Embryonic facial prominence (tissue), 1 donor: ENCODE measurements around the gene ACVR2A.
A peak's percentile ranks its signal among the peaks of the same experiment; 100 is the strongest.

ENCODE experiments used
- DNase-seq: peaks from one replicate; pipeline ENCODE4 v3.0.0-alpha.2; 2016; ENCODE audit errors: extremely low spot score

Gene ACVR2A

DNA sequence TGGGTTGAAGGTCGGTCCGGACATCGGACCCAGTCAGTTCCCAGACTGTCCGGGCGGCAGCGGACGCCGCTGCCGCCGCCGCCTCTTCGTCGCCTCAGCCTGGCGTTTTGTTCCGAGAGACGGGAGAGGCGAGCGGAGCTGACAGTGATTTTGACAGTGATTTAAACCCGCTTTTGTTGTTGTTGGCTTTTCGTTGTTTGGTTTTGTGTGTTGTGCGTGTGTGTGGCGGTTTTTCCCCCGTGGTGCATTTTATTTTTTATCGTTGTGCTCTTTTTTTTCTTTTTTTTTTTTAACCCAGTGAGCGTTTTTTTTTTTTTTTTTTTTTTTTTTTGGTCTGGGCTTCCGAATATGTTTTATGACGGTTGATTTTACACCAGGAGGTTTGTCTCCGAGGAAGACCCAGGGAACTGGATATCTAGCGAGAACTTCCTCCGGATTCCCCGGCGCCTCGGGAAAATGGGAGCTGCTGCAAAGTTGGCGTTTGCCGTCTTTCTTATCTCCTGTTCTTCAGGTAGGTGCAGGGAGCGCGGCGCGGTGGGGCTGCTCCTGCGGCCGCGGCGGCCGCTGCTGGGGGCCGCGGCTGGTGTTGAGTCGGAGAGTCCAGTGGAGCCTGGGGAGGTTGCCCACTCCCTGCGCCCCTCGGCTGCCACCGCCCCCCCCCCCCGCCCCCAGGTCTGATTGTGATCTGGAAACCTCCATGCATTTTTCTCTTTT is at the start of gene ACVR2A:
ACVR2A (plus strand) TSS at position 333 of the 714 bp plus-strand sequence; CDS start at position 457, 124 bp downstream.
- DNase-seq: peak; percentile 15

GRCh38 chr2:147800316-147800715 is 44.5 kb upstream of the ACVR2A start:
- no peak for DNase-seq

DNA sequence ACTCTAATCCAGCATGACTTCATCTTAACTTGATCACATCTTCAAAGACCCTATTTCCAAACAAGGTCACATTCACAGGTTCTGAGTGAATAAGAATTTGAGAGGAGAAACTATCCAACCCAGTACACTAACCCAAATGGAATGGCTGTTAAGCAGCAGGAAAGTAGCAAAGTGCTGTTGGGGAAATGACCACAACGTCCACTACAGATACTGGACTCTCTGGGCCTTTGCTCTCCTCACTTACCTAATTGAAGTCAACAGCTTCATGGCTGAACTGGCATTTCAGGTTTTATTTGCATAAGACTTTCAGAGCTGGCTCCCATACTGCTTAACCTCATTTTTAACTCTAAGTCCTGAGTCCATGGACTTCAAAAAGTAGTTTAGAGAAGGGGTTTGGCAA is 38.0 kb upstream of the ACVR2A start:
- DNase-seq: no peak

DNA sequence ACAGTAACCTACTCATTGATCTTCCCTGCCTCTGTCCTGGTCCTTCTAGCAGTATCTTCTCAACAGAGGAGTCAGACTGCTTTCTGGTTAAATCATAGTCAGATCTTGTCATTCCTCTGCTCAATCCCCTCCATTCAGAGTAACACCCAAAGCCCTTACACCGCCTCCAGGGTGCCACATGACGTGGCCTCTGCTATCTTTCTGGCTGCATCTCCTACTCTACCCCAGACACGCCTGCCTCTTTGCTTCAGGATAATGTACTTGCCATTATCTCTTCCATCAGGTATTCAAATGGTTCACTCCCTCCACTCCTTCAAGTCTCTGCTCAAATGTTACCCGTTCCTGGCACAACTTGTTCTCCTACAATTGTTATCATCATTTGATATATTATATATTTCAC is 36.3 kb upstream of the ACVR2A start:
- no peak for DNase-seq

DNA sequence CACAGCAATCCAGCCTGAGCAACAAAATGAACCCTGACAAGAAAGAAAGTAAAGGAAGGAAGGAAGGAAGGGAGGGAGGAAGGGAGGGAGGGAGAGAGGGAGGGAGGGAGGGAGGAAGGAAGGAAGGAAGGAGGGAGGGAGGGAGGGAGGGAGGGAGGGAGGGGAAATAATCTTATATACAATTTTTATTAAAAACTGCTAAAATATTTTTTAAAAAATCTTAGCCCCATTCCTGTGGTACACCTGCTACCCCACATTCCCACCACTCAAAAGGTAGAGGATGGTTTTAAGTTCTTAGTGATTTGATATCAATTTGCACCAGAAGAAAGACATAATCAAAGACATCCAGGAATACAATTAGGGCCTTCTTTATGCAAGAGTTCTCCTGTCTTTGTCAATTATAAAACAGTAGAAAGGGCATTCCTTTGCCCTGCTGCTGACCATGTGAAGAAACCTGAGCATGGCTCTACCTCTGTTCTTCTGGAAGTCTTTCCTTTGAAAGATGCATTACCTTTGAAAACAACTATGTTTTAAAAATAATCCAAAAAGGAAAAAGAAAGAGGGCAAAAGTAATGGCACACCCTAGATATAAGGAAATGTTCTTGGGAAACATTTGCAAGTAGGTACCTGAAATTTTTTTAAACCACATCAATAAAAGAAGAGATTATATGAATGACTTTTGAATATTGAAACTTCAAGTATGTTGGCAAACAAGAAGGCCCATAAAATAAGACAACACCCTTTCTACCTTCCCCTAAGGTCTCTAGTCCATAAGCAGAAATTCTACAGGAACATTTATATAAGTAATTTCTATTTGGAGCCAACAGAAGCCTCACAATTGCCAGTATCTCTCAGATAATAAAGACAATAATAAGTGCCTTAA is 33.7 kb upstream of the ACVR2A start:
- no peak for DNase-seq

DNA sequence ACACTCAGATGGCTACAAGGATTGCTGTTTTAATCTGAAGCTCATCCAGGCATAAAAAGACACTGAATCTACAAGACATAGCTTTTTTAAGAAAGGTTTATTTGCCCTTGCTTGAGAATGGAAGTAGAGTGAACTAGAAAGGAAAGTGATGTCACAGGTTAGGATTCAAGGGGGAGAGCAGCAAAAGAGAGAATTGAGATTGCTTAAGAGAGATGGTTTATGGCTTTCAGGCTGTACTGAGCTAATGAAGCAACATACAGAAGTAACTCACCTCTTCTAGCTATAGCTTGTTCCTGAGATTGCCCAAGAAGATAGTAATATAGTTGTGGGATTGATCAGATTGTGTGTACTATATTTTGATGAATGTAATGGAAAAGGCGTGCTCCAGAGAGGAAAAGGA is 26.1 kb upstream of the ACVR2A start:
- no peak for DNase-seq

- DNase-seq: no peak
Measured at GRCh38 chr2:147824620-147825019, 20.2 kb upstream of the ACVR2A start.

DNA sequence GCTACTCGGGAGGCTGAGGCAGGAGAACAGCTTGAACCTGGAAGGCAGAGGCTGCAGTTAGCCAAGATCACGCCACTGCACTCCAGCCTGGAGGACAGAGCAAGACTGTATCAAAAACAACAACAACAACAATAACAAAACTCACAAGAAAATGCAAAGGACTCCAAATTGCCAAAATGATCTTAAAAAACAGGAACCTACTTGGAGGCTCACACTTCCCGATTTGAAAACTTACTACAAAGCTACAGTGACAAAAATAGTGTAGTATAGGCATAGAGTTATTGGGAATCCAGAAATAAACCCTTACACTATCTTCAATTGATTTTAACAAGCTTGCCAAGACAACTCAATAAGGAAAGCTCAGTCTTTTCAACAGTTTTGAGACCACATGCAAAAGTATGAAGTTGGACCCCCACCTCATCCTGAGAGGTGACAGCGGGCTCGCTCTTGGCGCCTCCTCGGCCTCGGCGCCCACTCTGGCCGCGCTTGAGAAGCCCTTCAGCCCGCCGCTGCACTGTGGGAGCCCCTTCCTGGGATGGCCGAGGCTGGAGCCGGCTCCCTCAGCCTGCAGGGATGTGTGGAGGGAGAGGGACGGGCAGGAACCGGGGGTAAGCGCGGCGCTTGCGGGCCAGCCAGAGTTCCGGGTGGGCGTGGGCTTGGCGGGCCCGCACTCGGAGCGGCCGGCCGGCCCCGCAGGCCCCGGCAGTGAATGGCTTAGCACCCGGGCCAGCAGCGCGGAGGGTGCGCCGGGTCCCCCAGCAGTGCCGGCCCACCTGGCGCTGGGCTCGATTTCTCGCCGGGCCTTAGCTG is 18.3 kb upstream of the ACVR2A start:
- DNase-seq: no peak

- DNase-seq: no peak
Measured at GRCh38 chr2:147827088-147827375, 17.8 kb upstream of the ACVR2A start.

GRCh38 chr2:147829106-147829505 is 15.7 kb upstream of the ACVR2A start:
- no peak for DNase-seq

GRCh38 chr2:147836099-147836498 is 8.7 kb upstream of the ACVR2A start:
- DNase-seq: no peak

DNA sequence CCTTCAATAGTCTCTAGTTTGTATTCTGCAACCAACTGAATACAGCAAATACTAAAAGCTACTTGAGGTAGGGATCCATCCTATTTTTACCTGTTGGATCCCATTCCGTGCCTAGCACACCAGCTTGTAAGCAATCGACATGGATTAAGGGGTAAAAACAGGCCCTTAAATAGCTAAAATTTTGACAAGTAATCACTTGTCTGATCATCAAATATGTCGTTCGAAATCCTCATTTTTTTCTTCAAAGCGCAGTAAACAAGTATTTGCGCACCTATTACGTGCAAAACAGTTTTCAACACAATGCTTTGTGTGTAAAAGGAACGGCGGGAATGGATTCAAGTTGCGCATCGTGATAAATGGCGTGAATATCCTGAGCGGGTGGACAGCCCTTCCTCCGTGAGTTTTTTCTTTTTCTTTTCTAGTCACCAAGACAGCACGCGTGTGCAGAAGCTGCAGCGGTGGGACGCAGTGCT is 1.4 kb upstream of the ACVR2A start:
- DNase-seq: no peak

- peak; percentile 80 for DNase-seq
Measured at GRCh38 chr2:147843864-147844696, 749 bp upstream of the ACVR2A start.

DNA sequence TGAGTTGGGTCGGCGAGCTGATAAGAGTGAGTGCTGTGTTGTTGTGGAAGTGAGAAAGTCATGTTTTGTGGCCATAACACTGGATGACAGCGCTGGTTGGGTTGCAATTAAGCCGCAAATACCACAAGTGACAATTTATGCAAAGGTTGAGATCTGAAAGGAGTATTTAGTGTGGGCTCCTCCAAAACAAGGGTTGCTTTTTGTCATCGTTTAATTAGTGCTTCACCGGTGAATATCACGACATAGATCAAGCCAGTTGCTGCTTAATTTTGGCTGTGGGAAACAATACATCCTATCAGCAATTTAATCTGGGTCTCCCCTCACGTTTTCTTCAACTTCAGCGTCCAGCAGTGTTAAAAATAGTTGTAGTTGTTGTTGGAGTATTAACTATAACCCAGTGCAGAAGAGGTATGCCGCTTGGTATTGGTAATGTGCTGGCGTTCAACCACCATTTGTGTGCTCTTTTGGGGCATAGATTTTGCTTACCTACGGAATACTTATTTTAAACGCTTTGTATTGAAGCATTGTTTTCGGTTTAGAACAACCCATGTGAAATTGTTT is 662 bp downstream of the ACVR2A start:
- no peak for DNase-seq

DNA sequence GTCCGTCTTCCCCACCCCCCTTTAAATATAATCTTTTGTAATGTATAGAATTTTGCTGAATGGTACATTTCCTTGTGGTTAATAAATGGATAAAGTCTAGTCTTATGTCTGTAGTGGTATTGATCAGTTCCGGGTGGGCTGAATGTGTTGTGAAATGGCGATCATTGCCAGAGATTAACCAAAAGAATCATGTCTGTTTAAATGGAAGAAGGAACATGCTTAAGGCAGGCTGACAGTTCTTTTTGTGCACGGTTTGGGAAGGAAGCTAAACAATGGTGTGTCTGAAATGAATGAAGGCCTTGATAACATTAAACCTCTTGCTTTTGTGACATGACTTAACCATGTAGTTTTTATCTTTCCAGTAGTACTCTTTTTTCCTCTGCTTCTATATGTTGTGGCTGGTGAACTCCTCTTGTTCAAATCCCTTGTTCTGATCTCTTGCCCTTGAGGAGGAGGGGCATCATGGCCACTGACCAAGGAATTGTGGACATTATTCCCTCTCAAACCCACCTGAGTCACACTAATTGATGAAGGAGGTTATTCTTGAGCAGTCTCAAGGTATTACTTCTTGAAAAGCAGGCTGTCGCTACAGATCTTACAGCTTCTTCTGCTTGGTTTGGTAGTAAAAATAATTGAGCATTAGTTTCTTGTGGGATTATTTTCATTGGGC is 1.7 kb downstream of the ACVR2A start:
- DNase-seq: no peak

- no peak for DNase-seq
Measured at GRCh38 chr2:147847746-147848391, 3.0 kb downstream of the ACVR2A start.

DNA sequence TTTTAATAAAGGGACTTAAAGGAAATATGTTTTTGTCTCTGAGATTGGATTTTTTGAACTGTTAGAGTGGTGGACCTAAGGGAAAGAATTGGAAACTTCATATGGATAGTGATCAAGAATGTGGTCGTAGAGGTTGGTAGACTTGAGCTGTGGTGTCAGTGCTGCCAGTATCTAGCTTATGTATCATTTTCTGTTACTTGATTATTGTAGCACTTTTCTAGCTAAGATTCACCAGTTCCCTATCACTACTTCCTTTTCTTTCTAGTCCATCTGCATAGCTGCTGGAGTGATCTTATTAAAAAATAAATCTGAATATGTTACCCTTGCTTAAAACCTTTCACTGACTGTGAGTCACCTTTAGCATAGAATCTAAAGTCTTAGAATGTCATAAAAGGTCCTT is 6.0 kb downstream of the ACVR2A start:
- DNase-seq: no peak

DNA sequence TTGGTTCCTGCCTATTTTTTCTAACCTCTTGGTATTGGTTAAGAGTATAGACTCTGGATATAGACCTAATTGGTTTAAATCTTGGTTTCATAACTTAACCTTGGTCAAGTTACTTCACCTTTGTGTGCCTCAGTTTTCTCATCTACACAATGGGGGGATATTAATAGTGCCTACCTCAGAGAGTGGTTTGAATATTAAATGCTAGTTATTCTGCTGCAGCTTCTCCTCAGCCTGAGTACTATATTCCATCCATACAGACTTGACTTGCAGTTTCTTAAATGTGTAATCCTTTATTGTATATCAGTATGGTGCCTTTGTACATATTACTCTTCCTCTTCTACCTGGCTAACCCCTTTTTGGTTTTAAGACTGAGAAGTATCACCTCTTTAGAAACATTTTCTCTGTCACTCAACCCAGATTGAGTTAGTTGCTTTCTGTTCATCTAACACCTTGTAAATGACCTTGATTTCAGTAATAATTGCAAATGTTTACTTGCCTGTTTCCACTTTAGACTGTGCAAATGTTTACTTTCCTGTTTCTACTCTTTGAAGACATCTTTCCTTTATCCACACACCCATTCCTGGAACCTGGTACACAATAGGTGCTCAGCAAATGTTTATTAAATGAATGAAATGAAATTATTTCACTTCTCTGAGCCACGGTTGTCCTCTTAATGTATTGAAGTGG is 6.6 kb downstream of the ACVR2A start:
- no peak for DNase-seq

GRCh38 chr2:147854557-147855134 is 9.8 kb downstream of the ACVR2A start:
- no peak for DNase-seq
